ENCODE data around the gene TCAF1.

Gene TCAF1

DNA sequence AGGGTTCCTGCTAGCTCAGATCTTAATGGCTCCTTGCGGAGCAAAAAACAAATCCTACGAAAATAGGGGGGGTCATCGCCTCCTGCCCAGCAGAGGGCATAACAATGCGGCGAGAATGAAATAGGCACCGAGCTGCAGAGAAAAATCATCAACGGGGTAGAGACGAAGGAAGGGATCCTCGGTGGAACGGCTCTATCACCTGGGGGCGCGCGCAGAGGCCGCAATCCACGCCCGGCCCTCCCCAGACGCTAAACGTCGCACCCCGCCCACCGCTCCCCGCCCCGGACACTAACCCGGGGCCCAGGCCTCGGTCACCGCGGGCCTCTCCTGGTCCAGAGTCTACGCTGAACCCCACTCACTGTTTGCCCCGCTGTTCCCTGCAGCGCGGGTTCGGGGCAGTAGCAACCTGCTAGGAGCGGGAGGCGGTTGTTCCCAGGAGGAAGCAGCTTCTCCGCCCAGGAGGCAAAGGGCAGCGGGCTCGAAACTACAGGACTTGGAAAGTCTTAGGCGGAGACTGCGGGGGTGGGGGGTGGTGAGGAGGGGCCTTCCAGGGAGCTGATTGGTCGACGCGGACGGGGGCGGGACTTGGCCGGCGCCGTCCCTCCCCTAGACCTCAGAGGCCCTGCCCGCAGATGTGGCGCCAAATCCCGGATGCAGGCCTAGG lies at the start of gene TCAF1:
Gene TCAF1, minus strand, starts transcription at position 509 of the 664 bp plus-strand sequence. CDS start 25,568 bp downstream, outside the sequence.
- Histone ChIP-seq H3K4me2 (ENCODE audit: low read length) (peak within 1 kb of the TSS; percentile 93), H3F3A (ENCODE audit: control insufficient read depth, insufficient read depth) (no peaks in the 10 kb centered on the region), H3K79me2 (ENCODE audit: control insufficient read depth, low read length) (peaks cover 20% of the 10 kb centered on the region), H4K20me1 (ENCODE audit: control insufficient read depth, insufficient read depth, low read depth, low read length) (no peaks in the 10 kb centered on the region), H3K9me3 (ENCODE audit: control insufficient read depth, insufficient read depth, low read length) (no peaks in the 10 kb centered on the region), H3K4me1 (ENCODE audit: control insufficient read depth, low read length) (peaks cover 12% of the 10 kb centered on the region), H3K27ac (ENCODE audit: low read depth, low read length) (peak within 1 kb of the TSS; percentile 54), H3K4me3 (ENCODE audit: low read length) (peak within 1 kb of the TSS; percentile 92), H3K27me3 (ENCODE audit: control insufficient read depth, low read length) (no peaks in the 10 kb centered on the region), H3K9me2 (replicated peaks; ENCODE audit: control insufficient read depth, low read length) (no peaks in the 10 kb centered on the region), H3K36me3 (ENCODE audit: control insufficient read depth, low read length) (no peaks in the 10 kb centered on the region; the same call in 1 of the 2 replicates)
- peak; percentile 72 for TF ChIP-seq CTCF (IDR thresholded peaks at IDR 0.05; ENCODE audit: low read depth, low read length, poor library complexity, severe bottlenecking)
- no peak for TF ChIP-seq EZH2phosphoT487 (IDR thresholded peaks at IDR 0.05; ENCODE audit: borderline replicate concordance, low read length)

GRCh38 chr7:143948733-143949132 lies 46.8 kb upstream of the TCAF1 start:
- H4K20me1 ChIP-seq (ENCODE audit: control insufficient read depth, insufficient read depth, low read depth, low read length) = no peaks in the 10 kb centered on the region
- H3K27me3 ChIP-seq (ENCODE audit: control insufficient read depth, low read length) = no peaks in the 10 kb centered on the region
- TF ChIP-seq CTCF (IDR thresholded peaks at IDR 0.05; ENCODE audit: low read depth, low read length, poor library complexity, severe bottlenecking) = no peak
- TF ChIP-seq EZH2phosphoT487 (IDR thresholded peaks at IDR 0.05; ENCODE audit: borderline replicate concordance, low read length) = no peak
- H3K4me2 ChIP-seq (ENCODE audit: low read length) = no peak overlapping the region
- H3K9me3 ChIP-seq (ENCODE audit: control insufficient read depth, insufficient read depth, low read length) = no peaks in the 10 kb centered on the region
- H3F3A ChIP-seq (ENCODE audit: control insufficient read depth, insufficient read depth) = no peaks in the 10 kb centered on the region
- no peak overlapping the region for H3K4me3 ChIP-seq (ENCODE audit: low read length)
- H3K36me3 ChIP-seq (ENCODE audit: control insufficient read depth, low read length) = no peaks in the 10 kb centered on the region
- no peaks in the 10 kb centered on the region for H3K79me2 ChIP-seq (ENCODE audit: control insufficient read depth, low read length)
- H3K27ac ChIP-seq (ENCODE audit: low read depth, low read length) = no peak overlapping the region
- no peaks in the 10 kb centered on the region for H3K9me2 ChIP-seq (replicated peaks; ENCODE audit: control insufficient read depth, low read length)
- no peaks in the 10 kb centered on the region for H3K4me1 ChIP-seq (ENCODE audit: control insufficient read depth, low read length)

DNA sequence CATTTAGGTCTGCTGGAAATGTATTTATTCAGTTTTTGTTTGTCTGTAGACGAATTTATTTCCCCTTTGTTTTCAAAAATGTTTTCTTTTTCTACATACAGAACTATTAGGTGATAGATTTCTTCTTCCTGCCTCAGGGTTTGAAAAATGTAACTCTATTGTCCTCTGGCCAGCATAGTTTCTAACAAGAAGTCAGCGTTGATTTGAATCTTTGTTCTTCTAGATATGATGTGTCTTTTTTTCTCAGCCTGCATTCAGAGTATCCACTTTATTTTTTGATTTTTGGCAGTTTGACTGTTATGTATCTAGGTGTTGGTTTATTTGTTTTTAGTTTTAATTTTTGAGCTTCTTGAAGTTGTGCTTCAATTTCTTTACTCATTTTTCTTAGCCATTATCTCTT lies 45.1 kb upstream of the TCAF1 start:
- Histone ChIP-seq H3F3A (ENCODE audit: control insufficient read depth, insufficient read depth) (no peaks in the 10 kb centered on the region), H3K4me3 (ENCODE audit: low read length) (no peak overlapping the region), H3K36me3 (ENCODE audit: control insufficient read depth, low read length) (no peaks in the 10 kb centered on the region), H3K9me3 (ENCODE audit: control insufficient read depth, insufficient read depth, low read length) (no peaks in the 10 kb centered on the region), H3K27me3 (ENCODE audit: control insufficient read depth, low read length) (no peaks in the 10 kb centered on the region), H3K79me2 (ENCODE audit: control insufficient read depth, low read length) (no peaks in the 10 kb centered on the region), H3K4me1 (ENCODE audit: control insufficient read depth, low read length) (no peaks in the 10 kb centered on the region), H3K27ac (ENCODE audit: low read depth, low read length) (no peak overlapping the region), H3K9me2 (replicated peaks; ENCODE audit: control insufficient read depth, low read length) (no peaks in the 10 kb centered on the region), H4K20me1 (ENCODE audit: control insufficient read depth, insufficient read depth, low read depth, low read length) (no peaks in the 10 kb centered on the region), H3K4me2 (ENCODE audit: low read length) (no peak overlapping the region)
- TF ChIP-seq EZH2phosphoT487 (IDR thresholded peaks at IDR 0.05; ENCODE audit: borderline replicate concordance, low read length) (no peak), CTCF (IDR thresholded peaks at IDR 0.05; ENCODE audit: low read depth, low read length, poor library complexity, severe bottlenecking) (no peak)
